Neutrophil (primary cell): ENCODE results near the gene WT1.

Source experiments
- H3K27ac ChIP-seq: fragments of 200-600 bp; sonication (generic); 2 replicates; pipeline ENCODE4 v1.5.1; 2016; ENCODE audit warnings: mild to moderate bottlenecking, moderate library complexity
- H3K27me3 ChIP-seq: fragments of 200-600 bp; sonication (generic); 2 replicates; pipeline ENCODE4 v1.6.0; 2016; ENCODE audit warnings: mild to moderate bottlenecking
- H3K36me3 ChIP-seq: fragments of 200-600 bp; sonication (generic); 2 replicates; pipeline ENCODE4 v1.5.1; 2017
- H3K4me1 ChIP-seq, 2 experiments: fragments of 200-600 bp in 1 of 2; sonication (generic) in 1 of 2; 1 replicate in 1 of 2; 2 replicates in 1 of 2; pipeline versions ENCODE4 v1.5.1 to v1.6.1; 2013 to 2016; ENCODE audit warnings: low read depth in 1 of 2, low read length in 1 of 2, mild to moderate bottlenecking in 1 of 2, moderate library complexity in 1 of 2; ENCODE audit not compliant: control insufficient read depth in 1 of 2, insufficient read depth in 1 of 2
- H3K4me3 ChIP-seq, 2 experiments: fragments of 200-600 bp in 1 of 2; sonication (generic) in 1 of 2; 1 replicate in 1 of 2; 2 replicates in 1 of 2; pipeline ENCODE4 v1.5.1; 2013 to 2016; ENCODE audit warnings: low read depth in 1 of 2, low read length in 1 of 2, mild to moderate bottlenecking in 1 of 2, moderate library complexity in 1 of 2
- H3K9me3 ChIP-seq: fragments of 200-600 bp; sonication (generic); 2 replicates; pipeline ENCODE4 v1.5.1; 2016
- TF ChIP-seq, protein P1 (sequence below): fragments of 200-600 bp; sonication (generic); IDR thresholded peaks from 2 replicates; pipeline ENCODE4 v1.5.1; 2016; ENCODE audit warnings: antibody characterized with exemption

Gene WT1

DNA sequence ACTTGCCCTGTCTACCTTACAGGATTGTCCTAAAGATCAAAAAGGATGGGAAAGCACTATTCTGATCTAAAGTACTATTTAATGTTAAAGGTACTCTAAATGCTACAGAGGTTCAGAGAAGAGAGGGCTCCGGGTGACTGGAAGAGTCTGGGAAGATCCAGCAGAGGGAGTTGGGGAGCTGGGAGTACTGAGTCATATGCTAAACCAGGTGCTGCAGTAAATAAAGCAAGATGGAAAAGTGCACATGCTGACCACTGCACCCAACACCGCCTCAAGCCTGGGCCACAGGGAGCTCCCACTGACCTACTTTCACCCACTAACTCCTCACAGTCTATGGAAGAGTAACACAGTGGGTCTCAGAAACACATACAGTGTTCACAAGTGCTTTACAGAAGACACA, 49.3 kb downstream of the WT1 start:
- TF ChIP-seq, protein P1, sequence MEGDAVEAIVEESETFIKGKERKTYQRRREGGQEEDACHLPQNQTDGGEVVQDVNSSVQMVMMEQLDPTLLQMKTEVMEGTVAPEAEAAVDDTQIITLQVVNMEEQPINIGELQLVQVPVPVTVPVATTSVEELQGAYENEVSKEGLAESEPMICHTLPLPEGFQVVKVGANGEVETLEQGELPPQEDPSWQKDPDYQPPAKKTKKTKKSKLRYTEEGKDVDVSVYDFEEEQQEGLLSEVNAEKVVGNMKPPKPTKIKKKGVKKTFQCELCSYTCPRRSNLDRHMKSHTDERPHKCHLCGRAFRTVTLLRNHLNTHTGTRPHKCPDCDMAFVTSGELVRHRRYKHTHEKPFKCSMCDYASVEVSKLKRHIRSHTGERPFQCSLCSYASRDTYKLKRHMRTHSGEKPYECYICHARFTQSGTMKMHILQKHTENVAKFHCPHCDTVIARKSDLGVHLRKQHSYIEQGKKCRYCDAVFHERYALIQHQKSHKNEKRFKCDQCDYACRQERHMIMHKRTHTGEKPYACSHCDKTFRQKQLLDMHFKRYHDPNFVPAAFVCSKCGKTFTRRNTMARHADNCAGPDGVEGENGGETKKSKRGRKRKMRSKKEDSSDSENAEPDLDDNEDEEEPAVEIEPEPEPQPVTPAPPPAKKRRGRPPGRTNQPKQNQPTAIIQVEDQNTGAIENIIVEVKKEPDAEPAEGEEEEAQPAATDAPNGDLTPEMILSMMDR = no peak
- H3K4me3 ChIP-seq = no peak overlapping the region
- no peaks in the 10 kb centered on the region for H3K36me3 ChIP-seq
- H3K27me3 ChIP-seq = peaks cover 25% of the 10 kb centered on the region
- H3K9me3 ChIP-seq = no peaks in the 10 kb centered on the region
- no peaks in the 10 kb centered on the region for H3K4me1 ChIP-seq
- no peak overlapping the region for H3K27ac ChIP-seq

DNA sequence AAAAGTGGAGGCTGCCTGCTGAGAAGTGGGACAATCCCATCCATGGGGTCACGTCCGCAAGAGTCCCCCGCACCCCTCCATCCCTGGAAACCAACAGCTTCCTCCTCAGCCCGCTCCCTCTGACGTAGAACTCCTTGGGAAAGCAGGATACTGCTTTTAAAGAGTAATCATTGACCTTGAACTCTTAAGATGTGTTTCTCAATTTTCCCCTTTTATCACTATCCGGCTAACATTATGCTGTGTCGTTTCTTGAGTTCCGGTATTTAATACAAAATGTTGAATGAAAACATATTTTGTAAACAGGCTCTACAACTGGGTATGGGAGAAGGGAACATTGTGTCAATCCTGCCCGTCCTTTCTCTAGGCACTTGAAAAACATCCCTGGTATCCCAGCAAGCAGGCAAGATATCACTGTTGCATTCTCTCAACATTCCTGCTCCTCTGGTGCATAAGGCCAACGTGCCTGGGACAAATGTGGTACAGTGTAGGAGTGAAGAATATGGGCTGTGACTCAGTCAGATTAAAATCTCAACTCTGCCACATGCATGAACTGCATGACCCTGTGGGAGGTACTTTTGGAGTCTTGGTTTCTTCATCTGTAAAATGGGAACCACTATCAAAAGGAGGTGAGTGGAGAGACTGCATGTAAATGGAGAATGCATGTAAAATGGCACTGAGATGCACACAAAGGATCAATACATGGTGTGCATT, 52.8 kb downstream of the WT1 start:
- Histone ChIP-seq H3K4me1 (no peaks in the 10 kb centered on the region), H3K9me3 (no peaks in the 10 kb centered on the region), H3K4me3 (no peak overlapping the region), H3K27me3 (peaks cover 17% of the 10 kb centered on the region), H3K36me3 (no peaks in the 10 kb centered on the region), H3K27ac (no peak overlapping the region)
- TF ChIP-seq, protein P1 = no peak

DNA sequence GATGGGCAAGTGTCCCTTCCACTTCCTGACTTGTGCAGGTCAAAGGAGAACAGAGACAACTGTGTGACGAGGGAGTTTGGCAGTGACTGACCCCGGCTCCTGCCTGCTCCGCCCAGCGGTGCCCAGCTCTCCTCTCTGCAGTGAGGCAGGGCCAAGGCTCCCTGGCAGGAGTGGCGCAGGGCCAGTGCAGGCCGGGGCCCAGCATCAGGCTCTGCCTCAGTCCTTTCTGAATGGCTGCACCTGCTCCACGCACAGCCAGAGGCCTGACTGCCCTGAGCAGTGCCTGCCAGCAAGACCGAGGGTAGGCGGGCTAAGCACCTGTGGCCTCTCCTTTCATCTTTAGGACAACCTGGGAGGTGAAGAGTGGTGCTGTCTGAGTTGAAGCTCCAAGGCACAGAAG, 54.2 kb downstream of the WT1 start:
- TF ChIP-seq, protein P1 = no peak
- H3K4me3 ChIP-seq = no peak overlapping the region
- H3K36me3 ChIP-seq = no peaks in the 10 kb centered on the region
- H3K9me3 ChIP-seq = no peaks in the 10 kb centered on the region
- H3K27ac ChIP-seq = no peak overlapping the region
- H3K27me3 ChIP-seq = peaks cover 4% of the 10 kb centered on the region
- no peaks in the 10 kb centered on the region for H3K4me1 ChIP-seq

DNA sequence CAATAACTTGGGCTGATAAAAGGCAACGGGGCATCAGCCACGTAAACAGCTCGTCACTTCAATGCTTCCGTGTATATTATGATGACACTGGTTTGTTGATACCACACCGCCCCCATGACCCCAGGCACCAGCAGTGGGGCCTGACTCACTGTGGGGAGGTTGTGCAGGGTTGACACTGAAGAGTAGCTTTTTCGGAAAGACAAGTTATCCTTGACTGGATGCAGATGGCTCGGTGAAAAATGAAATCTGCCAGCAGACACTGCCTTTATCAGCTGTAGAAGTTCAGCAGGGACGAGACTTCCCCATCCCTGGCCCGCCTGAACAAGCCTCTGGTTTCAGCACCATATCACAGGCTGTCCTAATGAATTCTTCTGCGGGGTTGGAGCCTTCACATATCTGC, 55.6 kb downstream of the WT1 start:
- TF ChIP-seq, protein P1 = no peak
- no peak overlapping the region for H3K4me3 ChIP-seq
- H3K9me3 ChIP-seq = no peaks in the 10 kb centered on the region
- no peaks in the 10 kb centered on the region for H3K4me1 ChIP-seq
- no peaks in the 10 kb centered on the region for H3K36me3 ChIP-seq
- H3K27ac ChIP-seq = no peak overlapping the region
- H3K27me3 ChIP-seq = no peaks in the 10 kb centered on the region

DNA sequence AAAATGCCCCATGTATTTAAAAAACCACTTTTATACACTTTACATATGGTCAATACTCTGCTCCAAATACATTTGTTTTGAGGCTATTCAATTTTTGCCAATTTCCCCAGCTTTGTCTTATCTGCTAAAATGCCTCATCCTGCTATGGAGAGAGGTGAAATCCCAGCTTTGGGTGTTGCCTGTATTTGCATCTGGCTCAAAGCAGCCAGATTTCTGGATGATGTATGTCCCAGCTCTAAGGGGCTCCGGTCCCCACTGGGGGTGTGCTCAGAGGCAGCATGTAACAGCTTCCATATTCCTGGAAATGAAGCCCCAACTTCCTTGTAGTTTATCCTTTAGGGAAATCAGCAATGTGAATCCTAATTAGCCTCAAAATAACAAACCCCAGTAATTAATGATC, 59.5 kb downstream of the WT1 start:
- Histone ChIP-seq H3K27ac (no peak overlapping the region), H3K4me3 (no peak overlapping the region), H3K4me1 (no peaks in the 10 kb centered on the region), H3K36me3 (no peaks in the 10 kb centered on the region), H3K9me3 (no peaks in the 10 kb centered on the region), H3K27me3 (no peaks in the 10 kb centered on the region)
- TF ChIP-seq, protein P1 = no peak
